LNCAP (cell line): ENCODE data around the gene CD8A.

Source experiments
- TF ChIP-seq, protein P1 (sequence below): fragments of 450-650 bp; IDR thresholded peaks from 2 replicates; pipeline ENCODE4 v1.5.1; 2017; ENCODE audit warnings: mild to moderate bottlenecking

CD8A gene

GRCh38 chr2:86774862-86775261 lies 15.9 kb downstream of the CD8A start:
- TF ChIP-seq, protein P1, sequence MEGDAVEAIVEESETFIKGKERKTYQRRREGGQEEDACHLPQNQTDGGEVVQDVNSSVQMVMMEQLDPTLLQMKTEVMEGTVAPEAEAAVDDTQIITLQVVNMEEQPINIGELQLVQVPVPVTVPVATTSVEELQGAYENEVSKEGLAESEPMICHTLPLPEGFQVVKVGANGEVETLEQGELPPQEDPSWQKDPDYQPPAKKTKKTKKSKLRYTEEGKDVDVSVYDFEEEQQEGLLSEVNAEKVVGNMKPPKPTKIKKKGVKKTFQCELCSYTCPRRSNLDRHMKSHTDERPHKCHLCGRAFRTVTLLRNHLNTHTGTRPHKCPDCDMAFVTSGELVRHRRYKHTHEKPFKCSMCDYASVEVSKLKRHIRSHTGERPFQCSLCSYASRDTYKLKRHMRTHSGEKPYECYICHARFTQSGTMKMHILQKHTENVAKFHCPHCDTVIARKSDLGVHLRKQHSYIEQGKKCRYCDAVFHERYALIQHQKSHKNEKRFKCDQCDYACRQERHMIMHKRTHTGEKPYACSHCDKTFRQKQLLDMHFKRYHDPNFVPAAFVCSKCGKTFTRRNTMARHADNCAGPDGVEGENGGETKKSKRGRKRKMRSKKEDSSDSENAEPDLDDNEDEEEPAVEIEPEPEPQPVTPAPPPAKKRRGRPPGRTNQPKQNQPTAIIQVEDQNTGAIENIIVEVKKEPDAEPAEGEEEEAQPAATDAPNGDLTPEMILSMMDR: no peak

DNA sequence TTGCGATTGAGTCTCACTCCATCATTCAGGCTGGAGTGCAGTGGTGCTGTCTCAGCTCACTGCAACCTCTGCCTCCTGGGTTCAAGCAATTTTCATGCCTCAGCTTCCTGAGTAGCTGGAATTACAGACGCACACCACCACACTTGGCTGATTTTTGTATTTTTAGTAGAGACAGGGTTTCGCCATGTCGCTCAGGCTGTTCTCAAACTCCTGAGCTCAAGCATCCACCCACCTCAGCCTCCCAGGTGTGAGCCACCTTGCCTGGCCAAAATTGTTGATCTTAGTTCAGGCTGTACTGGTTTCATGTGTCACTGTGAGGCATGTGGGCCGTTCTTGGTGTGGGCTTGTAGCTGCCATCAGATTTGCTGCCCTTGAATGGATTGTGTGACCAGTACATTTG lies 18.1 kb downstream of the CD8A start:
- TF ChIP-seq, protein P1: no peak

GRCh38 chr2:86770816-86771301 lies 19.9 kb downstream of the CD8A start:
- TF ChIP-seq, protein P1: no peak

DNA sequence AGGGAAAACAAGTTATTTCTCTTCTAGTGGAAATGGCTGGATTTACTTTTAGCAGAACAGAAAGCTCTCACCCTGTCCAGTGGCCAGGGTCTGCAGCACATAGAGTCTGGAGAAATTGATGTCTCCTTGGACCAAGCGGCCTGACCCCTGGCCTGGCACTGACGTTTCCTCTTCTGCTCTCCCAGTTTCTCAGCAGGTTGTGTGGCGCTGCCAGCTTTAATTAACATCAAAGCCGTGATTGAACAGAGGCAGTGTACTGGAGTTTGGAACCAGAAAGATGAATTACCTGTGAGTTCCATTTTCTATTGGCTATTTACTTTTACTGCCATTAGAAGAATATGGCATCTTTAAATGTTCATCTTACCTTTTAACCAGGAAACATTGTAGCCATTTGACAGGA lies 20.9 kb downstream of the CD8A start:
- TF ChIP-seq, protein P1: no peak

- TF ChIP-seq, protein P1: no peak
These were observed 22.3 kb downstream of the CD8A start for GRCh38 chr2:86768189-86768949.

- TF ChIP-seq, protein P1: no peak
These were observed 25.4 kb downstream of the CD8A start for GRCh38 chr2:86765310-86765695.

GRCh38 chr2:86764661-86765309 lies 25.9 kb downstream of the CD8A start:
- TF ChIP-seq, protein P1: peak; percentile 54; the same call in 1 of the 2 replicates
